D721Med (cell line): Measurements from ENCODE around the gene MEAF6.

ENCODE experiments used
- DNase-seq: peaks from one replicate; pipeline ENCODE4 v3.0.0; 2011; ENCODE audit warnings: low spot score; ENCODE audit not compliant: insufficient read length
- FAIRE-seq: peaks from 2 replicates; lab custom pipeline; 2011; peaks lifted over from hg19 to GRCh38; lab: Jason Lieb, UNC
- TF ChIP-seq, protein P1 (sequence below): IDR thresholded peaks from 2 replicates; pipeline ENCODE4 v1.5.1; 2012; ENCODE audit warnings: mild to moderate bottlenecking, control low read depth; ENCODE audit not compliant: insufficient read depth; ENCODE audit errors: missing control alignments

Gene MEAF6

DNA sequence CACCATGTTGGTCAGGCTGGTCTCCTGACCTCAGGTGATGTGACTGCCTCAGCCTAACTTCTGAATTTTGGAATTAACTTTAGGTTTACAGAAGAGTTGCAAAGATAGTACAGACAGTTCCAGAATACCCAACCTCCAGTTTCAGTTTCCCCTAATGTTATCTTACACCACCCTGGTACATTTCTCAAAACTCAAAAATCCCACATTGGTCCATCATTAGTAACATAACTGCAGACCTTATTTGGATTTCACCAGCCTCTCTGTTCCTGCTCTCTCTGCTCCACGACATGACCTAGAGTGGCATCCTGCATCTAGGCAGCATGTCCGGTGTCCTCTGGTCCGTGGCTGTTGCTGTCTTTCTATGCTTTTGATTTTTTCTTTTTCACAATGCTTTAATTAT is 45.2 kb downstream of the MEAF6 start:
- no peak for FAIRE-seq
- DNase-seq, result no peak
- TF ChIP-seq, protein P1, sequence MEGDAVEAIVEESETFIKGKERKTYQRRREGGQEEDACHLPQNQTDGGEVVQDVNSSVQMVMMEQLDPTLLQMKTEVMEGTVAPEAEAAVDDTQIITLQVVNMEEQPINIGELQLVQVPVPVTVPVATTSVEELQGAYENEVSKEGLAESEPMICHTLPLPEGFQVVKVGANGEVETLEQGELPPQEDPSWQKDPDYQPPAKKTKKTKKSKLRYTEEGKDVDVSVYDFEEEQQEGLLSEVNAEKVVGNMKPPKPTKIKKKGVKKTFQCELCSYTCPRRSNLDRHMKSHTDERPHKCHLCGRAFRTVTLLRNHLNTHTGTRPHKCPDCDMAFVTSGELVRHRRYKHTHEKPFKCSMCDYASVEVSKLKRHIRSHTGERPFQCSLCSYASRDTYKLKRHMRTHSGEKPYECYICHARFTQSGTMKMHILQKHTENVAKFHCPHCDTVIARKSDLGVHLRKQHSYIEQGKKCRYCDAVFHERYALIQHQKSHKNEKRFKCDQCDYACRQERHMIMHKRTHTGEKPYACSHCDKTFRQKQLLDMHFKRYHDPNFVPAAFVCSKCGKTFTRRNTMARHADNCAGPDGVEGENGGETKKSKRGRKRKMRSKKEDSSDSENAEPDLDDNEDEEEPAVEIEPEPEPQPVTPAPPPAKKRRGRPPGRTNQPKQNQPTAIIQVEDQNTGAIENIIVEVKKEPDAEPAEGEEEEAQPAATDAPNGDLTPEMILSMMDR, result no peak

DNA sequence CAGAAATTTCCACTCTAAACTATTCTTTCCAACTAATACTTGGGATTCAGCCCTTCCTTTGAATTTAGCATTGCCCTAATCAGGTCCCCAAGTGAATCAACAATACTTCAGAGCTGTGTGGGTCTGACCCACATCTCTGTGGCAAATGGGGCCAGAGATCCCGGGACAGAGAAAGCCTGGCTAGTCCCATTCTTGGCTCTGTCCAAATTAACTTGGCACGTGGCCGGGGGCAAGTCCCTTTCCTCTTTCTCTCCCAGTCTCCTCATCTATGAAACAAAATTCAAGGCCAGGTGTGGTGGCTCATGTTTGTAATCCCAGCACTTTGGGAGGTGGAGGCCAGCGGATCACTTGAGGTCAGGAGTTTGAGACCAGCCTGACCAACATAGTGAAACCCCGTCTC is 46.5 kb downstream of the MEAF6 start:
- FAIRE-seq (no peak), DNase-seq (no peak)
- TF ChIP-seq, protein P1, result no peak

DNA sequence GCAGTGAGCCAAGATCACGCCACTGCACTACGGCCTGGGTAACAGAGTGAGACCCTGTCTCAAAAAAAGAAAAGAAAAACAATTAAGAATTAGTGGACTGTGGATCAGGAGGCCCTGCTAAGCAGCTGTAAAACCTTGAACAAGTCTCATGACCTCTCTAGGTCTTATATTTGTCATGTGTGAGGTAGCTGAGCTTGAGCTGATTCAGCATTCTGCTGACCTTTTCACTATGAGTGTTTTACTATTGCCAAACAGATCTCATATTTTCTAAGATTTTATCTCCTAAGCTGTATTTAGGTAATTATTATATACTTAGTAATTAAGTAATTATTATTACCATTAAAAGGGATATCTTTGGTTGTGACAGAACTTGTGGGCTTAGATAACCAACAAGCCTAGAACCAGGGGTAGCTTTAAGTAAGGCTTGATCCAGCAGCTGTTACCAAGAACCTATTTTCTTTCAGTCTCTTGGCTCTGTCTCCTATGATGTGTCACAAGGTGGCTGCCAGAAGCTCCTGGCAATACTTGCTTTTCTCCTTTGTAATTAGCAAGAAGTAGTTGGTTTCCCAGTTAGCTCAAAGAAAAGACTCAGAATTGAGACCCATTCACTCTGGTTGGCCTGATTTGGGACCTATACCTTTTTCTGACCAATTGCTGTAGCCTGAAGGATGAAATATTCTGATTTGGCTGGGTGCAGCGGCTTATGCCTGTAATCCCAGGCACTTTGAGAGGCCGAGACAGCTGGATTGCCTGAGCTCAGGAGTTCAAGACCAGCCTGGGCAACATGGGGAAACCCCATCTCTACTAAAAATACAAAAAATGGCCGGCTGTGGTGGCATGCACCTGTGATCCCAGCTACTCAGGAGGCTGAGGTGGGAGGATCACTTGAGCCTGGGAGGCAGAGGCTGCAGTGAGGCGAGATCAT is 48.7 kb downstream of the MEAF6 start:
- no peak for DNase-seq
- TF ChIP-seq, protein P1, result no peak
- no peak for FAIRE-seq

DNA sequence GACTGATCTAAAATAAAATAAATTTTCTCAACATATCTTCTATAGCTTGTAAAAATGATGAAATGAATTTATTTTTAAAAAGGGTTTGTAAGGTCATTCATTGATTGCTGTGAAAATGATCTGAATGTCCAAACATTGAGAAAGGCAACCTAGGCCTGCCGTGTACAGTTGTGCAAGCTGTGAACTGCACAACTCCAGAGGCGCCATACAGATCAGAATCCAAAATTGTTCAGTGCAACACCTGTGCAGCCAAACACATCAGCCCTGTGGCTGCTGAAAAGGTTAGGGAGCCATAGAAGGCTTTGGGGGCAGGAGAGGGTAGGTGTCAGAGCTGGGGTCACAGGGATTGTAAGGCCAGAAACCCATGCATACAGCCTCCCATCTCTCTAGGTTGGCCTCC is 50.1 kb downstream of the MEAF6 start:
- no peak for FAIRE-seq
- TF ChIP-seq, protein P1, result no peak
- no peak for DNase-seq

DNA sequence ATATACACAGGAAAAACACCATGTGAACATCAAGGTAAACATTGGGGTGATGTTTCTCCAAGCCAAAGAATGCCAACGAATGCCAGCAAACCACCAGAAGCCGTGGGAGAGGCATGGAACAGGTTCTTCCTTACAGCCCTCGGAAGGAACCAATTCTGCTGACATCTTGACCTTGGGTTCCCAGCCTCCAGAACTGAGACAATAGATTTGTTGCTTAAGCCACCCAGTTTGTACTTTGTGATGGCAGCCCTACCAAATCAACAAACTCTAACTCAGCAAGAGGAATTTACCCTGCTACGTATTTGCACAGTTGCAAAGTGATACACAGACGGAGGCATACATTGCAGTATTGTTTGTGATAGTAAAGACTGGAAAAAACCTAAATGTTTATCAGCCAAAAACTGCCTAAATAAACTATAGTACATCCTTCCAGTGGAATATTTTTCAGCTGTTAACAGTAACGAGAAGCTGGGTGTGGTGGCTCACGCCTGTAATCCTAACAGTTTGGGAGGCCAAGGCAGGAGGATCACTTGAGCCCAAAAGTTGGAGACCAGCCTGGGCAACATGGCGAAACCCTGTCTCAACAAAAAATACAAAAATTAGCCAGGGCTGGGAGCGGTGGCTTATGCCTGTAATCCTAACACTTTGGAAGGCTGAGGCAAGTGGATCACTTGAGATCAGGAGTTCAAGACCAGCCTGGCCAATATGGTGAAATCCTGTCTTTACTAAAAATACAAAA is 52.7 kb downstream of the MEAF6 start:
- TF ChIP-seq, protein P1, result no peak
- DNase-seq (no peak), FAIRE-seq (no peak)

DNA sequence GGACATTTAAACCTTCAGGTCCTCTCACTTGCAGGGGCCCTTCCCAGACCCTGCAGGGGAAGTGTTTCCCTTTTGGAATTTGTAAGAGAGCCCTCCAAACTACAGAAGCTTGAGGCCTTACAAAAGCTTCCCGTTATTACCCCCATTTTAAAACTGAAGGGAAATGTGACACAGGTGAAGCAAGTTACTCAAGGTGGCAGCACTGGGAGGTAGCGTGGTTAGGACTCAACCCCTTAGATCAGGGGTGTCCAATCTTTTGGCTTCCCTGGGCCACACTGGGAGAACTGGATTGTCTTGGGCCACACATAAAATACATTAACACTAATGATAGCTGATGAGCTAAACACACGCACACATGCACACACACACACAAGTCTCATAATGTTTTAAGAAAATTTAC is 56.0 kb downstream of the MEAF6 start:
- TF ChIP-seq, protein P1, result no peak
- DNase-seq (no peak), FAIRE-seq (no peak)

DNA sequence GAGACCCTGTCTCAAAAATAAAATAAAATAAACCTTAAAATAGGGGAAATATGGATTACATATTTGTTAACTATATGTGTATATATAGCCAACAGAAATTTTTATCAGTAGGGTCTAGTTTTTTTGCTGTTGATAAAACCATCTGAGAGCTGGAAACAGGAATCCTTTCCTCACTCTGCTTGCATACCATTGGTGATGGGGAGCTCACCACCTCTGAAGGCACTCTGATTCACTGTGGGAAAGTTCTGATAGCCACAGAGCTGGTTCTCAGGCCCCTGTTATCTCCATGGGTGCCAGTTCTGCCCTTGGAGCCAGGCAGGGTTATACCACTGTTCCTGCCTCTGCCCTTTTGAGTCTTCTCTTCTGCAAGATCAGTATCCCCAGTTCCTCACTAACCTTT is 58.0 kb downstream of the MEAF6 start:
- DNase-seq (no peak), FAIRE-seq (no peak)
- TF ChIP-seq, protein P1, result no peak
